ENCODE data around the gene PLEKHG5.

- TF ChIP-seq ELF4 (IDR thresholded peaks at IDR 0.05): no peak
- no peak for TF ChIP-seq TARDBP (IDR thresholded peaks at IDR 0.05)
- TF ChIP-seq SP1 (IDR thresholded peaks at IDR 0.05): no peak
- TF ChIP-seq PKNOX1 (IDR thresholded peaks at IDR 0.05): no peak
- no peak for TF ChIP-seq BHLHE40 (IDR thresholded peaks at IDR 0.05; ENCODE audit: borderline replicate concordance)
- no peak for TF ChIP-seq FOXA1 (IDR thresholded peaks at IDR 0.05)
- no peak for TF ChIP-seq FOXM1 (IDR thresholded peaks at IDR 0.05; ENCODE audit: borderline replicate concordance)
These were observed 25.9 kb downstream of the PLEKHG5 start for GRCh38 chr1:6465461-6466005.

Data from HEK293T (cell line).